Natural killer cell (primary cell): Measurements from ENCODE around the gene BLTP3B. TPM values are rescaled to one million over a fixed set of nuclear protein-coding genes. Genes with fewer than 3 reads are reported as not detected.

Experiments
- ATAC-seq, 3 donors: fragments of 150-1000 bp in 2 of 3; fragments of 200-7000 bp in 1 of 3; cut with Tn5 transposase; 1 replicate in 1 of 3; 2 replicates in 2 of 3; pipeline ENCODE4 v1.10.0; 2021; ENCODE audit warnings: mild to moderate bottlenecking in 2 of 3, moderate library complexity in 2 of 3
- DNase-seq, 2 donors: peaks; one replicate each; pipeline versions ENCODE4 v3.0.0 to v3.0.0-alpha.2; 2013 to 2021; ENCODE audit warnings: mixed read lengths in 1 of 2
- H3K27ac ChIP-seq: one replicate; pipeline ENCODE4 v1.5.1; 2013; ENCODE audit warnings: mild to moderate bottlenecking, low read length
- H3K27me3 ChIP-seq: one replicate; pipeline ENCODE4 v1.6.1; 2013; ENCODE audit warnings: low read length; ENCODE audit not compliant: control insufficient read depth, insufficient read depth
- H3K36me3 ChIP-seq: one replicate; pipeline ENCODE4 v1.6.1; 2013; ENCODE audit warnings: low read length; ENCODE audit not compliant: control insufficient read depth, insufficient read depth
- H3K4me1 ChIP-seq: one replicate; pipeline ENCODE4 v1.6.1; 2013; ENCODE audit warnings: low read length; ENCODE audit not compliant: control insufficient read depth, insufficient read depth
- H3K4me3 ChIP-seq: one replicate; pipeline ENCODE4 v1.5.1; 2013; ENCODE audit warnings: low read length
- H3K9me3 ChIP-seq: one replicate; pipeline ENCODE4 v1.6.1; 2013; ENCODE audit warnings: low read length; ENCODE audit not compliant: control insufficient read depth, insufficient read depth
- H3K27ac Mint-ChIP-seq, 2 donors: one replicate each; pipeline ENCODE4 v1.8.0; 2022; ENCODE audit warnings: mild to moderate bottlenecking in 2 of 2, mixed read lengths in 2 of 2, moderate library complexity in 1 of 2
- H3K27me3 Mint-ChIP-seq, 2 donors: one replicate each; pipeline ENCODE4 v1.8.0; 2022; ENCODE audit warnings: low read depth in 2 of 2, mixed read lengths in 2 of 2
- H3K36me3 Mint-ChIP-seq: one replicate; pipeline ENCODE4 v1.8.0; 2022; ENCODE audit warnings: mixed read lengths
- H3K4me1 Mint-ChIP-seq, 2 donors: one replicate each; pipeline ENCODE4 v1.8.0; 2022; ENCODE audit warnings: mixed read lengths in 2 of 2
- H3K4me3 Mint-ChIP-seq: one replicate; pipeline ENCODE4 v1.8.0; 2022; ENCODE audit warnings: mild to moderate bottlenecking, moderate library complexity, mixed read lengths
- H3K9me3 Mint-ChIP-seq, 2 donors: one replicate each; pipeline ENCODE4 v1.8.0; 2022; ENCODE audit warnings: mixed read lengths in 2 of 2
- CTCF ChIP-seq: fragments of 200-600 bp; IDR thresholded peaks from one replicate; pipeline ENCODE4 v1.8.0; 2022; ENCODE audit warnings: antibody characterized with exemption
- WGBS: methylation state at CpG from one replicate; pipeline ENCODE4 v1.1.7; 2013; ENCODE audit warnings: missing lambda C conversion rate; ENCODE audit not compliant: insufficient coverage; 5-methylcytosine and 5-hydroxymethylcytosine counted together
- intact Hi-C: fragments of 100-400 bp; cut with micrococcal nuclease; formaldehyde crosslinking; loops from one replicate; pipeline ENCODE4 v1.14.2; 2022
- total RNA-seq, 4 donors: library from RNA; stranded (reverse); fragments of 120-200 nt in 1 of 4; gene quantifications; one replicate each; pipeline versions ENCODE4 v1.2.3 to v1.2.4, GENCODE V29; 2013 to 2022

Gene BLTP3B
- total RNA-seq, 3 donors from 2014 or later (not counting 1 experiment from before 2014, with no cell fraction given), result 30.8 to 42.8 (median 30.9) TPM

GRCh38 chr12:100173111-100173510 is 30.4 kb upstream of the BLTP3B start:
- Histone ChIP-seq H3K36me3 (no peaks in the 10 kb centered on the region), H3K27ac (no peak overlapping the region), H3K4me1 (no peaks in the 10 kb centered on the region), H3K9me3 (no peaks in the 10 kb centered on the region), H3K4me3 (no peak overlapping the region), H3K27me3 (no peaks in the 10 kb centered on the region)
- Mint-ChIP-seq H3K4me1 (no peaks in the 10 kb centered on the region), H3K4me3 (no peak overlapping the region), H3K27ac (no peak overlapping the region), H3K36me3 (no peaks in the 10 kb centered on the region), H3K9me3 (no peaks in the 10 kb centered on the region), H3K27me3 (no peaks in the 10 kb centered on the region)
- intact Hi-C loops, result no loop called here
- WGBS, result 98% methylated on average over 4 of the region's 6 CpGs
- ATAC-seq, result no peak
- DNase-seq, result no peak
- no peak for TF ChIP-seq CTCF

- intact Hi-C loops, result no loop called here
- Histone ChIP-seq H3K4me1 (no peaks in the 10 kb centered on the region), H3K27me3 (no peaks in the 10 kb centered on the region), H3K4me3 (no peak overlapping the region), H3K36me3 (no peaks in the 10 kb centered on the region), H3K9me3 (no peaks in the 10 kb centered on the region), H3K27ac (no peak overlapping the region)
- Mint-ChIP-seq H3K4me1 (no peaks in the 10 kb centered on the region), H3K27ac (no peak overlapping the region), H3K9me3 (no peaks in the 10 kb centered on the region), H3K4me3 (no peak overlapping the region), H3K27me3 (no peaks in the 10 kb centered on the region), H3K36me3 (no peaks in the 10 kb centered on the region)
- TF ChIP-seq CTCF, result no peak
- DNase-seq (no peak), ATAC-seq (no peak)
Measured at GRCh38 chr12:100171248-100171647, 28.6 kb upstream of the BLTP3B start.

- no peak overlapping the region for H3K4me3 Mint-ChIP-seq
- no peak for TF ChIP-seq CTCF
- H3K27ac ChIP-seq, result no peak overlapping the region
- H3K9me3 Mint-ChIP-seq, result no peaks in the 10 kb centered on the region
- no peak for ATAC-seq
- no peak overlapping the region for H3K4me3 ChIP-seq
- H3K27ac Mint-ChIP-seq, result no peak overlapping the region
- no peaks in the 10 kb centered on the region for H3K9me3 ChIP-seq
- no peaks in the 10 kb centered on the region for H3K36me3 Mint-ChIP-seq
- H3K27me3 ChIP-seq, result no peaks in the 10 kb centered on the region
- no peak for DNase-seq
- no peaks in the 10 kb centered on the region for H3K4me1 Mint-ChIP-seq
- no peaks in the 10 kb centered on the region for H3K4me1 ChIP-seq
- intact Hi-C loops, result no loop called here
- no peaks in the 10 kb centered on the region for H3K27me3 Mint-ChIP-seq
- no peaks in the 10 kb centered on the region for H3K36me3 ChIP-seq
- WGBS, result over 99% methylated on average over 7 of the region's 7 CpGs
Measured at GRCh38 chr12:100170313-100170858, 27.7 kb upstream of the BLTP3B start.

GRCh38 chr12:100169345-100169744 is 26.7 kb upstream of the BLTP3B start:
- Histone ChIP-seq H3K4me3 (no peak overlapping the region), H3K4me1 (peaks cover under 1% of the 10 kb centered on the region), H3K27me3 (no peaks in the 10 kb centered on the region), H3K9me3 (no peaks in the 10 kb centered on the region), H3K36me3 (no peaks in the 10 kb centered on the region), H3K27ac (no peak overlapping the region)
- Mint-ChIP-seq H3K4me3 (no peak overlapping the region), H3K4me1 (peaks cover under 1 to 2% of the 10 kb centered on the region in 2 donors), H3K36me3 (no peaks in the 10 kb centered on the region), H3K27me3 (no peaks in the 10 kb centered on the region), H3K9me3 (no peaks in the 10 kb centered on the region), H3K27ac (no peak overlapping the region)
- no peak for TF ChIP-seq CTCF
- no peak for DNase-seq
- intact Hi-C loops, result no loop called here
- no peak for ATAC-seq
- 97% methylated on average over 9 of the region's 9 CpGs for WGBS
